Thoracic aorta (tissue), 2 donors: ENCODE results near the gene POLDIP3. TPM values are rescaled to one million over a fixed set of nuclear protein-coding genes. Genes with fewer than 3 reads are reported as not detected.

Experiments
- ATAC-seq: fragments of 150-250 bp; one replicate; pipeline ENCODE4 v1.8.0; 2017; ENCODE audit warnings: low read depth; ENCODE audit not compliant: insufficient number of reproducible peaks, low FRiP score
- DNase-seq: peaks from one replicate; pipeline ENCODE4 v3.0.0-alpha.2; 2020; ENCODE audit warnings: low spot score
- H3K27ac ChIP-seq, 2 donors: fragments of 200-600 bp; sonication (generic); 1 replicate in 1 of 2; 2 replicates in 1 of 2; pipeline ENCODE4 v1.5.1; 2016; ENCODE audit warnings: mild to moderate bottlenecking in 2 of 2, moderate library complexity in 2 of 2
- H3K27me3 ChIP-seq: fragments of 200-600 bp; sonication (generic); replicated peaks from 2 replicates; pipeline ENCODE4 v1.6.0; 2016; ENCODE audit warnings: mild to moderate bottlenecking; ENCODE audit not compliant: insufficient read depth
- H3K36me3 ChIP-seq: fragments of 200-600 bp; sonication (generic); one replicate; pipeline ENCODE4 v1.5.1; 2016
- H3K4me1 ChIP-seq, 2 donors: fragments of 200-600 bp; sonication (generic); 1 replicate in 1 of 2; 2 replicates in 1 of 2; pipeline versions ENCODE4 v1.5.1 to v1.6.0; 2016; ENCODE audit warnings: low read depth in 2 of 2, mild to moderate bottlenecking in 1 of 2; ENCODE audit not compliant: control insufficient read depth in 1 of 2
- H3K4me3 ChIP-seq: fragments of 200-600 bp; sonication (generic); 2 replicates; pipeline ENCODE4 v1.5.1; 2016; ENCODE audit warnings: mild to moderate bottlenecking
- H3K9me3 ChIP-seq: fragments of 200-600 bp; sonication (generic); 2 replicates; pipeline ENCODE4 v1.5.1; 2016
- CTCF ChIP-seq: fragments of 200-600 bp; sonication (generic); IDR thresholded peaks from one replicate; pipeline ENCODE4 v1.5.1; 2019; ENCODE audit warnings: antibody characterized with exemption
- total RNA-seq, 2 donors: library from RNA; depleted of rRNA; stranded (reverse); fragments of >200 nt; gene quantifications; one replicate each; pipeline versions ENCODE4 v1.1.0 to v1.2.3, GENCODE V29; 2016

Gene POLDIP3
- total RNA-seq, 2 donors from 2014 or later: 38.2 to 38.7 TPM

- ATAC-seq (no peak), DNase-seq (no peak)
- Histone ChIP-seq H3K4me3 (no peak overlapping the region), H3K36me3 (peaks cover 60% of the 10 kb centered on the region), H3K9me3 (no peaks in the 10 kb centered on the region), H3K27me3 (no peaks in the 10 kb centered on the region), H3K27ac (peak overlapping the region in 1 of 2 donors; percentile 8), H3K4me1 (peaks cover 13 to 36% of the 10 kb centered on the region in 2 donors)
- TF ChIP-seq CTCF: no peak
Observed at GRCh38 chr22:42633013-42633412, 18.3 kb upstream of the POLDIP3 start.

GRCh38 chr22:42632096-42632495 is 17.4 kb upstream of the POLDIP3 start:
- Histone ChIP-seq H3K27me3 (no peaks in the 10 kb centered on the region), H3K4me3 (no peak overlapping the region), H3K9me3 (no peaks in the 10 kb centered on the region), H3K27ac (peak overlapping the region in 1 of 2 donors; percentile 1), H3K4me1 (peaks cover 13 to 26% of the 10 kb centered on the region in 2 donors), H3K36me3 (peaks cover 69% of the 10 kb centered on the region)
- peak; percentile 13 for TF ChIP-seq CTCF
- no peak for DNase-seq
- ATAC-seq: no peak

- peaks cover 78% of the 10 kb centered on the region for H3K36me3 ChIP-seq
- ATAC-seq (no peak), DNase-seq (no peak)
- H3K27me3 ChIP-seq: no peaks in the 10 kb centered on the region
- peaks cover 9 to 16% of the 10 kb centered on the region in 2 donors for H3K4me1 ChIP-seq
- no peak for TF ChIP-seq CTCF
- H3K9me3 ChIP-seq: no peaks in the 10 kb centered on the region
- H3K27ac ChIP-seq: peak overlapping the region; percentile 12 to 19
- no peak overlapping the region for H3K4me3 ChIP-seq
Observed at GRCh38 chr22:42630901-42631602, 16.4 kb upstream of the POLDIP3 start.

GRCh38 chr22:42630211-42630610 is 15.5 kb upstream of the POLDIP3 start:
- peak overlapping the region in 1 of 2 donors; percentile 19 for H3K27ac ChIP-seq
- H3K4me3 ChIP-seq: no peak overlapping the region
- no peaks in the 10 kb centered on the region for H3K9me3 ChIP-seq
- peaks cover 82% of the 10 kb centered on the region for H3K36me3 ChIP-seq
- ATAC-seq (no peak), DNase-seq (no peak)
- no peak for TF ChIP-seq CTCF
- H3K4me1 ChIP-seq: peaks cover 3 to 8% of the 10 kb centered on the region in 2 donors
- no peaks in the 10 kb centered on the region for H3K27me3 ChIP-seq

GRCh38 chr22:42627981-42628380 is 13.3 kb upstream of the POLDIP3 start:
- H3K27ac ChIP-seq: no peak overlapping the region
- TF ChIP-seq CTCF: no peak
- ATAC-seq: no peak
- H3K9me3 ChIP-seq: no peaks in the 10 kb centered on the region
- DNase-seq: no peak
- H3K4me3 ChIP-seq: no peak overlapping the region
- H3K4me1 ChIP-seq: no peaks in the 10 kb centered on the region
- no peaks in the 10 kb centered on the region for H3K27me3 ChIP-seq
- peaks cover 86% of the 10 kb centered on the region for H3K36me3 ChIP-seq
